Fibroblast of pulmonary artery (primary cell): ENCODE data around the gene LRTM1.

ENCODE experiments used
- DNase-seq: peaks from one replicate; pipeline ENCODE4 v3.0.0-alpha.2; 2010; ENCODE audit warnings: low read depth
- H3K4me3 ChIP-seq: replicated peaks from 2 replicates; pipeline ENCODE4 v1.5.1; 2011; ENCODE audit warnings: low read depth, mild to moderate bottlenecking, control low read depth, low read length, moderate library complexity
- CTCF ChIP-seq: IDR thresholded peaks from 2 replicates; pipeline ENCODE4 v1.5.1; 2011; ENCODE audit warnings: mild to moderate bottlenecking, control low read depth, low read length, inconsistent platforms; ENCODE audit errors: missing control alignments

LRTM1 gene

GRCh38 chr3:54957711-54958110 lies 29.9 kb upstream of the LRTM1 start:
- no peak overlapping the region for H3K4me3 ChIP-seq
- TF ChIP-seq CTCF, result no peak

GRCh38 chr3:54955941-54956340 lies 28.1 kb upstream of the LRTM1 start:
- TF ChIP-seq CTCF, result no peak
- DNase-seq, result no peak
- H3K4me3 ChIP-seq, result no peak overlapping the region

More at GRCh38 chr3:54957711-54958110, 29.9 kb upstream of the LRTM1 start:
- DNase-seq, result no peak

- DNase-seq, result no peak
- no peak overlapping the region for H3K4me3 ChIP-seq
- TF ChIP-seq CTCF, result no peak
Measured at GRCh38 chr3:54955496-54955895, 27.6 kb upstream of the LRTM1 start.

- no peak for TF ChIP-seq CTCF
- H3K4me3 ChIP-seq, result no peak overlapping the region
- DNase-seq, result no peak
Measured at GRCh38 chr3:54954521-54954920, 26.7 kb upstream of the LRTM1 start.

GRCh38 chr3:54954022-54954421 lies 26.2 kb upstream of the LRTM1 start:
- H3K4me3 ChIP-seq, result no peak overlapping the region
- DNase-seq, result peak; percentile 50
- TF ChIP-seq CTCF, result no peak

GRCh38 chr3:54951405-54951804 lies 23.5 kb upstream of the LRTM1 start:
- peak; percentile 79 for TF ChIP-seq CTCF
- DNase-seq, result peak; percentile 90

GRCh38 chr3:54950391-54951003 lies 22.6 kb upstream of the LRTM1 start:
- no peak for DNase-seq
- no peak overlapping the region for H3K4me3 ChIP-seq
- no peak for TF ChIP-seq CTCF

More at GRCh38 chr3:54951405-54951804, 23.5 kb upstream of the LRTM1 start:
- H3K4me3 ChIP-seq, result no peak overlapping the region
